Measurements from ENCODE around the gene HOXB1.

The HOXB1 gene

GRCh38 chr17:48554412-48555257, 23.8 kb upstream of the HOXB1 start:
- DNase-seq (ENCODE audit: low read depth): no peak

GRCh38 chr17:48553826-48554225, 23.0 kb upstream of the HOXB1 start:
- DNase-seq (ENCODE audit: low read depth): no peak

- DNase-seq (ENCODE audit: low read depth): no peak
Measured at GRCh38 chr17:48553190-48553547, 22.4 kb upstream of the HOXB1 start.

- DNase-seq (ENCODE audit: low read depth): no peak
Measured at GRCh38 chr17:48552466-48553189, 21.8 kb upstream of the HOXB1 start.

- DNase-seq (ENCODE audit: low read depth): no peak
Measured at GRCh38 chr17:48551596-48552465, 21.0 kb upstream of the HOXB1 start.

GRCh38 chr17:48551214-48551555, 20.4 kb upstream of the HOXB1 start:
- no peak for DNase-seq (ENCODE audit: low read depth)

- no peak for DNase-seq (ENCODE audit: low read depth)
Measured at GRCh38 chr17:48550502-48551213, 19.8 kb upstream of the HOXB1 start.

GRCh38 chr17:48549914-48550501, 19.2 kb upstream of the HOXB1 start:
- DNase-seq (ENCODE audit: low read depth): no peak

GRCh38 chr17:48549281-48549630, 18.4 kb upstream of the HOXB1 start:
- no peak for DNase-seq (ENCODE audit: low read depth)

GRCh38 chr17:48548523-48549280, 17.9 kb upstream of the HOXB1 start:
- DNase-seq (ENCODE audit: low read depth): no peak

- DNase-seq (ENCODE audit: low read depth): no peak
Measured at GRCh38 chr17:48547808-48548522, 17.2 kb upstream of the HOXB1 start.

GRCh38 chr17:48546924-48547807, 16.4 kb upstream of the HOXB1 start:
- no peak for DNase-seq (ENCODE audit: low read depth)

GRCh38 chr17:48546137-48546923, 15.5 kb upstream of the HOXB1 start:
- no peak for DNase-seq (ENCODE audit: low read depth)

GRCh38 chr17:48545539-48545938, 14.7 kb upstream of the HOXB1 start:
- DNase-seq (ENCODE audit: low read depth): no peak

- DNase-seq (ENCODE audit: low read depth): no peak
Measured at GRCh38 chr17:48545022-48545375, 14.2 kb upstream of the HOXB1 start, which contains the start of gene HOXB2. HOXB2 (minus strand) TSS chr17:48545109; CDS start chr17:48544911, 198 bp downstream.

- DNase-seq (ENCODE audit: low read depth): peak; percentile 70
Measured at GRCh38 chr17:48544349-48545021, 13.7 kb upstream of the HOXB1 start.

GRCh38 chr17:48543854-48544348, 13.1 kb upstream of the HOXB1 start:
- DNase-seq (ENCODE audit: low read depth): no peak
